ENCODE measurements around the gene TSHZ2. TPM values are rescaled to one million over a fixed set of nuclear protein-coding genes. Genes with fewer than 3 reads are reported as not detected.

The TSHZ2 gene
- total and polyA plus RNA-seq, 9 of the 15 experiments (the other 6 are each of a cell fraction or from before 2014, with no cell fraction given): 0.03 to 0.20 (median 0.05) TPM; not detected in 4

GRCh38 chr20:53448875-53449274 is 476.7 kb downstream of the TSHZ2 start:
- Histone ChIP-seq H4K20me1 (replicated peaks; ENCODE audit: control insufficient read depth, insufficient read depth, low read length) (no peaks in the 10 kb centered on the region), H3K27ac (ENCODE audit: extremely low read depth, low read depth, low read length) (no peak overlapping the region), H3K4me1 (replicated peaks in 1 of 2; ENCODE audit: control insufficient read depth in 2 of 2, insufficient read depth in 2 of 2, low read length in 2 of 2) (no peaks in the 10 kb centered on the region), H3K4me2 (ENCODE audit: insufficient read depth, low read length) (no peak overlapping the region), H3K79me2 (ENCODE audit: control insufficient read depth, insufficient read depth, low read length) (no peaks in the 10 kb centered on the region), H3K27me3 (ENCODE audit: control insufficient read depth in 2 of 2, insufficient read depth in 2 of 2, low read length in 2 of 2) (peaks cover 3 to 17% of the 10 kb centered on the region in 2 experiments; a peak in 4 of 5 replicates), H3K4me3 (no peak overlapping the region), H3K36me3 (ENCODE audit: control insufficient read depth, insufficient read depth, low read length) (no peaks in the 10 kb centered on the region), H3K9me1 (ENCODE audit: control insufficient read depth, insufficient read depth, low read length) (no peaks in the 10 kb centered on the region), H2AFZ (ENCODE audit: low read depth, low read length) (no peak overlapping the region), H3K9ac (ENCODE audit: insufficient read depth in 1 of 2, low read depth in 2 of 2, low read length in 2 of 2) (no peak overlapping the region), H3K9me3 (replicated peaks; ENCODE audit: control insufficient read depth, insufficient read depth, low read depth, low read length) (no peaks in the 10 kb centered on the region; the same call in 1 of the 2 replicates)
- DNase-seq (ENCODE audit: extremely low read depth in 1 of 4, low spot score in 3 of 4) (peak in 1 of 4 experiments; percentile 10), ATAC-seq (no peak), FAIRE-seq (no peak)
- in situ Hi-C loops (cut with MboI) (no loop called here), intact Hi-C loops (cut with micrococcal nuclease) (no loop called here)
- ChIA-PET POLR2A (no interaction called here), CTCF (ENCODE audit: low intra/inter-chr PET ratio) (no interaction called here)
- no TSS peak for BruUV-seq (replicated peaks)
- TF ChIP-seq GTF2F1 (IDR thresholded peaks at IDR 0.05; ENCODE audit: low read depth, low read length): no peak
- TF ChIP-seq ZNF518B (CRISPR knock-in tag; IDR thresholded peaks at IDR 0.05): no peak
- no peak for TF ChIP-seq ELF2 (CRISPR knock-in tag; IDR thresholded peaks at IDR 0.05)
- no peak for TF ChIP-seq ZNF449 (CRISPR knock-in tag; IDR thresholded peaks at IDR 0.05)
